Activated T-helper 9 cell treated with anti-CD3 and anti-CD28 coated beads, Interleukin-2, amount 50 U/mL, for 16 hours (primary cell): Measurements from ENCODE around the gene STAC3.

ENCODE experiments used
- DNase-seq: peaks from one replicate; pipeline ENCODE4 v3.0.0-alpha.2; 2020; ENCODE audit warnings: low read depth

STAC3 gene

GRCh38 chr12:57222286-57223190 lies 28.4 kb downstream of the STAC3 start:
- DNase-seq: no peak

- no peak for DNase-seq
These were observed 29.6 kb downstream of the STAC3 start for GRCh38 chr12:57221169-57221917.

DNA sequence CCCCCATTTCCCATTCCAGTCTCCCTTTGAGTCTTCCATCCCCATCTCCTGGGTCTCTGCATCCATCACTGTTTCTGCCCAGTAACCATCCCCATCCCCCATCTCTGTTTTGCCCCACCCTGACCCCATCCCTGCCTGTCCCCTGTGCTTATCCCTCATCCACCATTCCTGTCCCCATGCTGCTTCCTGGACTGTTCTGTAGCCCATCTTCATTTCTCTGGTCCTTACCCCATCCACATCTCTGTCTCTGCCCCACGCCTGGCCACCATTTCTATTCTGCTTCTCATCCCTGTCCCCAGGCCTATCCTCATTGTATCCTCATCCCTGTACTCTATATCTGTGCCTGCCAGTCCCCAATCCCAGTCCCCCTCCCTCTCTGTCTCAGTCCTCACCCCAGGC lies 30.2 kb downstream of the STAC3 start:
- DNase-seq: no peak

DNA sequence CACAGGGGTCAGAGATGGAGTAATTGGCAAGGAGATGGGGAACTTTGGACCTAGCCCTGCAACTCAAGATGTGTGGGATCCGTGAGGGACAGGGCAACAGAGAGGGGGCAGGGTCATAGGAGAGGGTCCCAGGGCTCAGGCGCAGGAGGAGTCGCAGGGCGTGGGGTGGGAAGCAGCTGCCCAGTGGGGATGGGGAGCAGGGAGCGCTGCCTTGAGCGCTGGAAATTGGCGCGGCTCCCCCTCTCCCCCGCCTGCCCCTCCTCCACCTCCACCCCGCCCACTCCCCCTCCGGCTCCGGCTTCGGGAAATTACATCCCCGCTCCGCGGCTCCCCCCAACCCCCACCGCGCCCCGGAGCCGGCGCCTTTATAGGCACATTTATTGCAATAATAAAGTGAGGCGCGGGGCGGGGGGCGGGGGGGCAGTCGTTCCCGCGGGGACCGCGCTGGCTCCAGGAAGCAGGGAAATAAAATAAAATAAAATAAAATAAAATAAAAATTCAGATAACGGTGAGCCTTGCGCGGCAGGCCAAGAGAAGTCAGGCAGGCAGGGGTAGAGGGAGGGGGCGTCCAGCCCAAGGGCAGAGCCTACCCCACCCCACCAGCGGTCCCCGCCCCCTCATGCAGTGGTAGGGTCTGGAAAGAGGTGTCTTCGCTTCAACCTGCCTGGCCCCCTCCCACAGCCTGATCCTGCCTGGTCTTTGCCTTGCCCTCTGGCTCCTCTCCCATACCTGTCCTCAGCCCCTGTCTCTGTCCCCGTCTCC lies 30.8 kb downstream of the STAC3 start:
- DNase-seq: no peak

- DNase-seq: no peak
These were observed 31.6 kb downstream of the STAC3 start for GRCh38 chr12:57219205-57219992.

GRCh38 chr12:57218030-57218853 lies 32.7 kb downstream of the STAC3 start:
- no peak for DNase-seq

GRCh38 chr12:57216921-57217879 lies 33.8 kb downstream of the STAC3 start:
- no peak for DNase-seq

- DNase-seq: peak; percentile 51
These were observed 34.7 kb downstream of the STAC3 start, which contains the start of gene NXPH4 for GRCh38 chr12:57216014-57216911. Gene NXPH4, plus strand, starts transcription at chr12:57216794. Its CDS starts 176 bp downstream, at chr12:57216970.

DNA sequence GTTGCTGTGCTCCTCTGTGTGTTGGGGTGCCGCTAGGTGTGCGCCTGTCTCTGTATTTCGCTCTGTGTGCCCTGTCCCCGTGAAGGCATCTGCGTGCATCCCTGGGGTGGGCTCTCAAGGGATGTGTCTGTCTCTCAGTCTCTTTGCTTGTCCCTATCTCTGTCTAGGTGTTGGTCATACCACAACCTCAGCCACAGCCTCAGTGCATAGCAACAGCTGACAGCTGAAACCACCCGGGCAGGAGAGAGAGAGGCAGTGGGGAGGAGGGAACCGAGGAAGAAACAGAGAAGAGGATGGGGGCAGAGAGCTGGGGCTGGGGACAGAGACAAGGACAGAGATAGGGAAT lies 35.3 kb downstream of the STAC3 start:
- no peak for DNase-seq

- no peak for DNase-seq
These were observed 35.9 kb downstream of the STAC3 start for GRCh38 chr12:57215065-57215464.

DNA sequence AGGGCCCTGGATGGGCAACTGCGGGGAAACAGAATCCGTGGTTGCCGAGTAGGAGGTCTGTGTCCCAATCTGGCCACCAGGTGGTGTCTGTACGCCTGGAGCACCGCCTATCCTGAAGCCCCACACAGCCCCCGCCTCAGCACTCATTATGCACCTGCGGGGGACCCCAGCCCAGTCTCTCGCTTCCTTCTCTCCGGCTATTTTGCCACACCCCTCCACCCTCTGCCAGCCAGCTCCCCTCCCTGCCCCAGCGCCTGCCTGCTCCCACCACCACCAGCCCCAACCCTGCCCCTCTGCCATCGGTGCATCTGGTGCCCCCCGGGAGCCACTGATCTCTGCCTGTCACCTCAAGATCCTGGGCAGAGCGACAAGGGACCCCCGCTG lies 36.6 kb downstream of the STAC3 start:
- peak; percentile 46 for DNase-seq

DNA sequence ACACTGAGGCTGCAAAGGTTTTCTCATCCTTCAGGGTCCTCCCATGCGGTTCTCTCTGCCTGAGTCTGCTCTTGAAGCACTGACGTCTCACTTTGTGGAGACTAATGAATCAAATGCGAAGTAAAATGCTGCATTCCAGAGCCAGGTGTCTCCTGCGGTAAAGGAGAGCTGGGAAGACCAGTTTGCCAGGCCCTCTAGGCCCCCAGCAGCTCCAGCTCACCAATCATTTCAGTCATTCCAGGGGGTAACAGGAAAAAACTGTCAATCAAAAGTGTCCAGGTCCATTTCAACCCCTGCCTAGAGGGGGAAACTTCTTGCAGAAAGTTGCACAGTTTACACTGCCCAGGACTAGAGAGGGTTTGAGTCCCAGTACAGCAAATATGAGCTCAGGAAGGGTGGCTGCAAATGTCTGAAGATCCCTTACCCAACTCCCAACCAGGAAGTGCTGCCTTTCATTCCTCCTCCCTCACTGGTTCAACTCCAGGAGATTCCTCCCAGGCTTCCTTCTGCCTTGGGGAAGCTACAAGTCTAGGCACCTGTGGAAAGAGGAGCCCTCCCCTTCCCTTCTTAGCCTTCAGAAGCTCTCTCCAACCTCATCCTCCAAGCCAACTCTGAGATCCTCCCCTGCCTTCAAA lies 37.1 kb downstream of the STAC3 start:
- no peak for DNase-seq

- DNase-seq: peak; percentile 70
These were observed 37.8 kb downstream of the STAC3 start for GRCh38 chr12:57213058-57213715.

DNA sequence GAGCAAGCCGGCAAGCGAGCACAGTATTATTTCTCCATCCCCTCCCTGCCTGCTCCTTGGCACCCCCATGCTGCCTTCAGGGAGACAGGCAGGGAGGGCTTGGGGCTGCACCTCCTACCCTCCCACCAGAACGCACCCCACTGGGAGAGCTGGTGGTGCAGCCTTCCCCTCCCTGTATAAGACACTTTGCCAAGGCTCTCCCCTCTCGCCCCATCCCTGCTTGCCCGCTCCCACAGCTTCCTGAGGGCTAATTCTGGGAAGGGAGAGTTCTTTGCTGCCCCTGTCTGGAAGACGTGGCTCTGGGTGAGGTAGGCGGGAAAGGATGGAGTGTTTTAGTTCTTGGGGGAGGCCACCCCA lies 38.3 kb downstream of the STAC3 start:
- no peak for DNase-seq

DNA sequence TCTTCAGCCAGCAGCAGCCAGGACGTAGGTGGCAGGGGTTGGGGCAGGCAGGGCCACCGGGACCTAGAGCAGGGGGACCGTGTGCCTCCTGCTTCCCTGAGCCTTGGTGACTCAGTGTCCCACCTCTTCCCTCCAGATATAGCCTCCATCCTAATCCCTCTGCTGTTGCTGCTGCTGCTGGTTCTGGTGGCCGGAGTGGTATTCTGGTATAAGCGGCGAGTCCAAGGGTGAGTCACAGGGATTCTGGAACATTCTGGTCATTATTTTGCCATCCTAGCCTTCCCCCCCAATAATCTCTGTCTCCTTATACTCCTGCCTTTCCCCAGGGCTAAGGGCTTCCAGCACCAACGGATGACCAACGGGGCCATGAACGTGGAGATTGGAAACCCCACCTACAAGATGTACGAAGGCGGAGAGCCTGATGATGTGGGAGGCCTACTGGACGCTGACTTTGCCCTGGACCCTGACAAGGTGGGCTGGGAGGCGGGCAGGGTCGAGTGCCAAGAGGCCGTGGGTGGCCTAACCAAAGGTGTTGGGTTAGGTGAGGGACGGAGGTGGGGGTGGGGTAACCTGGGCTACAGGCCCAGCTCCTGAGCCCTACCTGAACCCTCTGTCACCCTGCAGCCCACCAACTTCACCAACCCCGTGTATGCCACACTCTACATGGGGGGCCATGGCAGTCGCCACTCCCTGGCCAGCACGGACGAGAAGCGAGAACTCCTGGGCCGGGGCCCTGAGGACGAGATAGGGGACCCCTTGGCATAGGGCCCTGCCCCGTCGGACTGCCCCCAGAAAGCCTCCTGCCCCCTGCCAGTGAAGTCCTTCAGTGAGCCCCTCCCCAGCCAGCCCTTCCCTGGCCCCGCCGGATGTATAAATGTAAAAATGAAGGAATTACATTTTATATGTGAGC lies 38.9 kb downstream of the STAC3 start:
- DNase-seq: no peak

GRCh38 chr12:57210926-57211692 lies 39.9 kb downstream of the STAC3 start:
- no peak for DNase-seq
